HFF-Myc (cell line): Measurements from ENCODE around the gene TCTA.

Experiments used
- DNase-seq: peaks from one replicate; pipeline ENCODE4 v3.0.0-alpha.2; 2011; ENCODE audit warnings: low read depth; ENCODE audit errors: extremely low read depth
- H3K4me3 ChIP-seq: replicated peaks from 2 replicates; pipeline ENCODE4 v1.5.1; 2011; ENCODE audit warnings: low read depth, mild to moderate bottlenecking, control low read depth, low read length
- TF ChIP-seq, protein P1 (sequence below): IDR thresholded peaks from 2 replicates; pipeline ENCODE4 v1.5.1; 2012; ENCODE audit warnings: mild to moderate bottlenecking, low read depth, low read length, control low read depth; ENCODE audit errors: missing control alignments

The TCTA gene, protein sequence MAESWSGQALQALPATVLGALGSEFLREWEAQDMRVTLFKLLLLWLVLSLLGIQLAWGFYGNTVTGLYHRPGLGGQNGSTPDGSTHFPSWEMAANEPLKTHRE

DNA sequence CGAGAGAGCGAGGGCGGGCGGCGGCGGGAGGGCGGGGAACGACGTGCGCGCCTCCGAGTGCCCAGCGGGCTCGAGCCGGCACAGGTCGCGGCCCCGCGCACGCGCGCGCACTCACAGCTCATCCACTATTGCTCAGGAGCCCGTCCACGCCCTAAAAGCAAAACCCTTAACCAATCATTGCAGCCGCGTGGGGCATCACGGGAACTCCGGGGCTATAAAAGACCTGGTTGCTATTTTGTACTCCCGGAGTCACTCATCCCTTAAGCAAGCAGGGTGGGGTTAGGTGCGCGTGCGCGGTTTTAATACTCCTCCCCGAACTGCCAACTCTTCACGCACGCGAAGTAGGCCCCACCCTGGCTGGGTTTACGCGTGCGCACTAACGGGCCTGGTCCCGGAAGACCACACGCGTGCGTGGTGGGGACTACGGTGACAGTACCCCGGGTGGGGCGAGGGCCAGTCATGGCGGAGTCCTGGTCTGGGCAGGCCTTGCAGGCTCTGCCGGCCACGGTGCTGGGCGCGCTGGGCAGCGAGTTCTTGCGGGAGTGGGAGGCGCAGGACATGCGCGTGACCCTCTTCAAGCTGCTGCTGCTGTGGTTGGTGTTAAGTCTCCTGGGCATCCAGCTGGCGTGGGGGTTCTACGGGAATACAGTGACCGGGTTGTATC lies at the start of gene TCTA, which contains the start of gene RHOA:
Gene TCTA, plus strand, starts transcription at position 456 of the 664 bp plus-strand sequence. Its CDS starts 4 bp downstream, at position 460.
Gene RHOA, minus strand, starts transcription at position 9 of the 664 bp plus-strand sequence. CDS start 36,387 bp downstream, outside the sequence.
- H3K4me3 ChIP-seq: peak within 1 kb of the TSS; percentile 88
- DNase-seq: peak; percentile 99
- TF ChIP-seq, protein P1, sequence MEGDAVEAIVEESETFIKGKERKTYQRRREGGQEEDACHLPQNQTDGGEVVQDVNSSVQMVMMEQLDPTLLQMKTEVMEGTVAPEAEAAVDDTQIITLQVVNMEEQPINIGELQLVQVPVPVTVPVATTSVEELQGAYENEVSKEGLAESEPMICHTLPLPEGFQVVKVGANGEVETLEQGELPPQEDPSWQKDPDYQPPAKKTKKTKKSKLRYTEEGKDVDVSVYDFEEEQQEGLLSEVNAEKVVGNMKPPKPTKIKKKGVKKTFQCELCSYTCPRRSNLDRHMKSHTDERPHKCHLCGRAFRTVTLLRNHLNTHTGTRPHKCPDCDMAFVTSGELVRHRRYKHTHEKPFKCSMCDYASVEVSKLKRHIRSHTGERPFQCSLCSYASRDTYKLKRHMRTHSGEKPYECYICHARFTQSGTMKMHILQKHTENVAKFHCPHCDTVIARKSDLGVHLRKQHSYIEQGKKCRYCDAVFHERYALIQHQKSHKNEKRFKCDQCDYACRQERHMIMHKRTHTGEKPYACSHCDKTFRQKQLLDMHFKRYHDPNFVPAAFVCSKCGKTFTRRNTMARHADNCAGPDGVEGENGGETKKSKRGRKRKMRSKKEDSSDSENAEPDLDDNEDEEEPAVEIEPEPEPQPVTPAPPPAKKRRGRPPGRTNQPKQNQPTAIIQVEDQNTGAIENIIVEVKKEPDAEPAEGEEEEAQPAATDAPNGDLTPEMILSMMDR: no peak

DNA sequence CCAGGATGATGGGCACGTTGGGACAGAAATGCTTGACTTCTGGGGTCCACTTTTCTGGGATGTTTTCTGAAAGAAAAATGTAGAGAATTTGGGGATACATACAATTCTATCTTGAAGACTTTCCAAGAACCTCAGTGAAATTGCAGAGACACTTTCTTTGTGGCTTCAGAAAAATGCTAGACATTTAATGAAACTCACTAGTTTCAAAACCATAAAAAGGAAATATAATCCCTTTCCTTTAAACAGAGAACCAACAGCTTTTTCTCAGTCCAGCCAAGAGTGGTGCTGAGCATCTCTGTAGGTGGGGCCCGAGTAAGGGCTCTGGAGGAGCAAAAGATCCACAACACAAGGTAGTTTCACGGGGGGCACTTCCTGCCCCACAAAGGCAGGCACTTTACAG lies 49.7 kb upstream of the TCTA start:
- no peak for DNase-seq
- H3K4me3 ChIP-seq: no peak overlapping the region
- TF ChIP-seq, protein P1: no peak

DNA sequence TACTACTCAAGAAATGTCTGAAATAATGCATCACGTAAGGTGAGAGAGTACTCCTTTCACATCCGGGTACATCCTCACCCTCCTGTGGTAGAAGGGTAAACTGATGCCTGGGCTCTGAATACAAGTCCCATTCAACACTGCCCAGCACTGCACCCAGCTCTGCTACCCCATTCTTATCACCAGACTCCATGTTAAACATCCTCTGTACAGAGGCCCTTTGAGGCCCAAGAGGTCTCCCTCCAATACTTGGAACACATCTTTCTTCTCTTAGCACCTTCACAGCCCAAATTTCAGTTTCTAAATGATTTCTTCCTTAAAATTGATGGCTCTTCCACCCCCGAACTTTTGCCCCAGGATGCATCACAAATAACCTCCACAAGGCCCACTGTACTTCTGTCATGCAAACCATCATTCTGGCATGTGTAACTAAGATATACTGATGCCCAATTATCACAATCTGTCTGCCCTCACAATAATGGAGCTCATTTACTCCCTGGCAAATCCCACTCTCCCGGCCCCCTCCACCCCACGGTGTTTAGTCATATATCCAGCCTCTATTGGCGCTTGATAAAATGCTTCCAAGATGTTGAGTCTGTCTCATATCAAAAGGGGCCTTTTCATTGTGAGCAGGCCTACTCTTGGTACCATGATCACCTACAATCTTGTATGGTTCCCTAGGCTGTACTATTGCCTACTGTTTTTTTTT lies 41.5 kb upstream of the TCTA start:
- TF ChIP-seq, protein P1: no peak
- DNase-seq: no peak
- no peak overlapping the region for H3K4me3 ChIP-seq

DNA sequence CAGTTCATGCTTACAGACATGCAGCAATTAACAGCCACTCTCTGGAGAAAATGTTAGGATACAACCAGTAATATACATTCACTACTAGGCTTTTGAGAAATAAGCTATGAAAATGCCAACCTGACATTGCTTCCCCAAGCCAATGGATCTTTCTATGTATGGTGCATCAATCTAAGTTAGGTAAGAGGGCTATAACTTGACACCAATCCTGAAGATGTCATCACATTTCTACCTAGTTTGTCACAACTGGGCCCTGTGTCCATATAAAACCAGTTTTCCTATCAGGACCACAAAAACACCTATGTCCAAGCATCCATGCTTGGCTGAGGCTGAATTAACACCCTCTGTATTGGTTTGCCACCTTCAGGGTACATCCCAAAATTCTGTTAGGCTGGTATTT lies 40.3 kb upstream of the TCTA start:
- no peak overlapping the region for H3K4me3 ChIP-seq
- no peak for DNase-seq
- TF ChIP-seq, protein P1: no peak

DNA sequence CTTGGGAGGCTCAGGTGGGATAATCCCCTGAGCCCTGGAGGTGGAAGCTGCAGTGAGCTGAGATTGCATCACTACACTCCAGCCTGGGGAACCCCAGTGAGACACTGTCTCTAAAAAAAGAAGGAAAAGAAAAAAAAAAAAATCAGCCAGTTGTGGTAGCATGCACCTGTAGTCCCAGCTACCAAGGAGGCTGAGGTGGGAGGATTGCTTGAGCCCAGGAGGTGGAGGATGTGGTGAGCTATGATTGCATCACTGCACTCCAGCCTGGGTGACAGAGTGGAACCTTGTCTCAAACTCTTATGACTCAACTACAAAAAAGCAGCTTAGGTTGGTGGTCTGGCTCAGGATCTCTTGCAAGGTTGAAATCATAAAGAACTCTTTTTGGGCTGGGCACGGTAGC lies 34.7 kb upstream of the TCTA start:
- TF ChIP-seq, protein P1: no peak
- no peak for DNase-seq
- no peak overlapping the region for H3K4me3 ChIP-seq

DNA sequence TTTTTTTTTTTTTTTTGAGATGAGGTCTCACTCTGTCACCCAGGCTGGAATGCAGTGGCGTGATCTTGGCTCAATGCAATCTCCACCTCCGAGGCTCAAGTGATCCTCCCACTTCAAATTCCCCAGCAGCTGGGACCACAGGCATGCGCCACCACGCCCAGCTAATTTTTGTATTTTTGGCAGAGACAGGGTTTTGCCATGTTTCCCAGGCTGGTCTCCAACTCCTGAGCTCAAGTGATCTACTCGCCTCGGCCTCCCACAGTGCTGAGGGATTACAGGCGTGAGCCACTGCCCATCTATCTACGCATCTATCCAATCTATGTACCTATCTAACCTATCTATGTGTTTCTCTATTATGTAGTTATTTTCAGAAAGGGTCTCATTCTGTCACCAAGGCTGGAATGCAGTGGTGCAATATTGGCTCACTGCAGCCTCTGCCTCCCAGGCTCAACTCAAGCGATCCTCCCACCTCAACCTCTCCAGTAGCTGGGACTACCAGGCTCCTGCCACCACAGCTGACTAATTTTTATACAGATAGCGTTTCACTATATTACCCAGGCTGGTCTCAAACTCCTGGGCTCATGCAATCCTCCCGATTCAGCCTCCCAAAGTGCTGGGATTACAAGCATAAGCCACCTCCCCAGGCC lies 33.9 kb upstream of the TCTA start:
- DNase-seq: no peak
- H3K4me3 ChIP-seq: no peak overlapping the region
- TF ChIP-seq, protein P1: no peak
